NOMO-1 (cell line): ENCODE results near the gene METTL24.
"Not testable (repeated sequence)": the region's sequence is repeated elsewhere in the genome, so short reads cannot be mapped to it uniquely, and the experiment has no call there.

Experiments
- DNase-seq, 2 experiments: peaks; one replicate each; lab custom pipeline; 2025; ENCODE audit not compliant: unreplicated experiment in 2 of 2; lab: John Stamatoyannopoulos, UW

The METTL24 gene

GRCh38 chr6:110272781-110273180 is 85.4 kb downstream of the METTL24 start:
- not testable (repeated sequence) for DNase-seq

GRCh38 chr6:110271732-110272022 is 86.5 kb downstream of the METTL24 start:
- DNase-seq, result no peak

GRCh38 chr6:110270165-110270564 is 88.0 kb downstream of the METTL24 start:
- no peak for DNase-seq

GRCh38 chr6:110269623-110270022 is 88.5 kb downstream of the METTL24 start:
- no peak for DNase-seq

- no peak for DNase-seq
These were observed 91.2 kb downstream of the METTL24 start for GRCh38 chr6:110266996-110267395.

GRCh38 chr6:110265273-110265672 is 92.9 kb downstream of the METTL24 start:
- no peak for DNase-seq

- no peak for DNase-seq
These were observed 101.8 kb downstream of the METTL24 start for GRCh38 chr6:110256366-110256765.

- DNase-seq, result peak in 1 of 2 experiments; percentile 11
These were observed 102.9 kb downstream of the METTL24 start for GRCh38 chr6:110255211-110255750.

GRCh38 chr6:110250838-110251237 is 107.3 kb downstream of the METTL24 start:
- no peak for DNase-seq

GRCh38 chr6:110250058-110250457 is 108.1 kb downstream of the METTL24 start:
- no peak for DNase-seq

GRCh38 chr6:110246900-110247546 is 111.1 kb downstream of the METTL24 start:
- DNase-seq, result no peak

GRCh38 chr6:110246378-110246777 is 111.8 kb downstream of the METTL24 start:
- DNase-seq, result no peak

- not testable (repeated sequence) for DNase-seq
These were observed 113.5 kb downstream of the METTL24 start for GRCh38 chr6:110244621-110245020.

GRCh38 chr6:110239526-110240274 is 118.4 kb downstream of the METTL24 start:
- DNase-seq, result no peak

GRCh38 chr6:110236007-110236406 is 122.1 kb downstream of the METTL24 start:
- not testable (repeated sequence) for DNase-seq

GRCh38 chr6:110233770-110234374 is 124.3 kb downstream of the METTL24 start:
- peak in 1 of 2 experiments; percentile 62 for DNase-seq

GRCh38 chr6:110232450-110232849 is 125.7 kb downstream of the METTL24 start:
- no peak for DNase-seq

GRCh38 chr6:110226261-110226660 is 131.9 kb downstream of the METTL24 start:
- no peak for DNase-seq

GRCh38 chr6:110221738-110222137 is 136.4 kb downstream of the METTL24 start:
- DNase-seq, result no peak

GRCh38 chr6:110217266-110217665 is 140.9 kb downstream of the METTL24 start:
- DNase-seq, result no peak

GRCh38 chr6:110216140-110216539 is 142.0 kb downstream of the METTL24 start:
- DNase-seq, result no peak

- DNase-seq, result no peak
These were observed 143.8 kb downstream of the METTL24 start for GRCh38 chr6:110214338-110214737.
